Measurements from ENCODE around the gene NUP210.

Gene NUP210

GRCh38 chr3:13348661-13349396 lies 71.3 kb downstream of the NUP210 start:
- no peak for DNase-seq (ENCODE audit: low read depth in 2 of 2)

GRCh38 chr3:13348100-13348499 lies 72.0 kb downstream of the NUP210 start:
- DNase-seq (ENCODE audit: low read depth in 2 of 2): no peak

- no peak for DNase-seq (ENCODE audit: low read depth in 2 of 2)
Measured at GRCh38 chr3:13347390-13347950, 72.7 kb downstream of the NUP210 start.

- DNase-seq (ENCODE audit: low read depth in 2 of 2): peak; percentile 41 to 42
Measured at GRCh38 chr3:13346481-13347389, 73.4 kb downstream of the NUP210 start.

- no peak for DNase-seq (ENCODE audit: low read depth in 2 of 2)
Measured at GRCh38 chr3:13345772-13346171, 74.3 kb downstream of the NUP210 start.

GRCh38 chr3:13345284-13345683 lies 74.8 kb downstream of the NUP210 start:
- no peak for DNase-seq (ENCODE audit: low read depth in 2 of 2)

- no peak for DNase-seq (ENCODE audit: low read depth in 2 of 2)
Measured at GRCh38 chr3:13344663-13345062, 75.5 kb downstream of the NUP210 start.

- DNase-seq (ENCODE audit: low read depth in 2 of 2): no peak
Measured at GRCh38 chr3:13343601-13344000, 76.5 kb downstream of the NUP210 start.

GRCh38 chr3:13341229-13341905 lies 78.8 kb downstream of the NUP210 start:
- no peak for DNase-seq (ENCODE audit: low read depth in 2 of 2)

GRCh38 chr3:13339833-13340232 lies 80.3 kb downstream of the NUP210 start:
- no peak for DNase-seq (ENCODE audit: low read depth in 2 of 2)

GRCh38 chr3:13338996-13339395 lies 81.1 kb downstream of the NUP210 start:
- DNase-seq (ENCODE audit: low read depth in 2 of 2): no peak

GRCh38 chr3:13338231-13338630 lies 81.9 kb downstream of the NUP210 start:
- DNase-seq (ENCODE audit: low read depth in 2 of 2): no peak

- DNase-seq (ENCODE audit: low read depth in 2 of 2): no peak
Measured at GRCh38 chr3:13336592-13336991, 83.5 kb downstream of the NUP210 start.

- no peak for DNase-seq (ENCODE audit: low read depth in 2 of 2)
Measured at GRCh38 chr3:13335503-13335902, 84.6 kb downstream of the NUP210 start.

GRCh38 chr3:13335059-13335458 lies 85.1 kb downstream of the NUP210 start:
- DNase-seq (ENCODE audit: low read depth in 2 of 2): no peak

- no peak for DNase-seq (ENCODE audit: low read depth in 2 of 2)
Measured at GRCh38 chr3:13333236-13333897, 86.8 kb downstream of the NUP210 start.

- no peak for DNase-seq (ENCODE audit: low read depth in 2 of 2)
Measured at GRCh38 chr3:13332740-13333139, 87.4 kb downstream of the NUP210 start.

- no peak for DNase-seq (ENCODE audit: low read depth in 2 of 2)
Measured at GRCh38 chr3:13332158-13332557, 88.0 kb downstream of the NUP210 start.

- DNase-seq (ENCODE audit: low read depth in 2 of 2): no peak
Measured at GRCh38 chr3:13329746-13330145, 90.4 kb downstream of the NUP210 start.

- DNase-seq (ENCODE audit: low read depth in 2 of 2): no peak
Measured at GRCh38 chr3:13325892-13326443, 94.2 kb downstream of the NUP210 start.

GRCh38 chr3:13324835-13325501 lies 95.2 kb downstream of the NUP210 start:
- no peak for DNase-seq (ENCODE audit: low read depth in 2 of 2)

Measured in stimulated activated CD8-positive, alpha-beta memory T cell treated with anti-CD3 and anti-CD28 coated beads, Interleukin-15, amount 100 ng/mL, for 4 hours (primary cell).